ENCODE measurements around the gene MERTK.
"Not testable (repeated sequence)": the region's sequence is repeated elsewhere in the genome, so short reads cannot be mapped to it uniquely, and the experiment has no call there.

Gene MERTK

DNA sequence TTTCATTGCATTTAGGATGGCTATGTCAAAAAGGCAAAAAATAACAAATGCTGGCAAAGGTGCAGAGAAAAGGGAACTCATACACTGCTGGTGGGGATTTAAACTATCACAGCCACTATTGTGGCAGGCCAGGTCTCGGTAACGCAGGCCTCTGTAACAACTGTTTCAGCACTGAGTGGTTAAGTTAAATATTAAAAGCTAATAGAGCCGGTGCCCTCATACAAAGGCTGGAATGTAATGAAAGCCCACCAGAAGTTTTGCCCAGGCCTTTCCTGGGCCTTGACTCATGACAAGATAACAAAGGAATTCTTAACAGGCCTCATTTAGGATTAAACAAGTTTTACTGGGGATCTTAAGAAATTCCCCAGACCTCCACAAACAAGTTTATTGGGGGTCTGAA is 10.7 kb downstream of the MERTK start:
- Histone ChIP-seq H4K20me1 (ENCODE audit: control insufficient read depth, insufficient read depth, low read depth, low read length) (no peaks in the 10 kb centered on the region), H3K27ac (ENCODE audit: low read depth, low read length) (no peak overlapping the region), H3K36me3 (ENCODE audit: control insufficient read depth, low read length) (no peaks in the 10 kb centered on the region), H3K9me3 (ENCODE audit: control insufficient read depth, insufficient read depth, low read length) (no peaks in the 10 kb centered on the region), H3K9me2 (replicated peaks; ENCODE audit: control insufficient read depth, low read length) (no peaks in the 10 kb centered on the region), H3K79me2 (ENCODE audit: control insufficient read depth, low read length) (no peaks in the 10 kb centered on the region), H3F3A (ENCODE audit: control insufficient read depth, insufficient read depth) (no peaks in the 10 kb centered on the region), H3K4me2 (ENCODE audit: low read length) (no peak overlapping the region), H3K4me3 (ENCODE audit: low read length) (no peak overlapping the region), H3K4me1 (ENCODE audit: control insufficient read depth, low read length) (peaks cover 13% of the 10 kb centered on the region), H3K27me3 (ENCODE audit: control insufficient read depth, low read length) (peaks cover 5% of the 10 kb centered on the region; the same call in 1 of the 2 replicates)
- TF ChIP-seq EZH2phosphoT487 (IDR thresholded peaks at IDR 0.05; ENCODE audit: borderline replicate concordance, low read length) (no peak), CTCF (IDR thresholded peaks at IDR 0.05; ENCODE audit: low read depth, low read length, poor library complexity, severe bottlenecking) (no peak)

- not testable (repeated sequence) for H3K9me3 ChIP-seq (ENCODE audit: control insufficient read depth, insufficient read depth, low read length)
These were observed 11.6 kb downstream of the MERTK start for GRCh38 chr2:111909997-111910396.

GRCh38 chr2:111910609-111911277 is 12.3 kb downstream of the MERTK start:
- Histone ChIP-seq H3F3A (ENCODE audit: control insufficient read depth, insufficient read depth) (no peaks in the 10 kb centered on the region), H4K20me1 (ENCODE audit: control insufficient read depth, insufficient read depth, low read depth, low read length) (no peaks in the 10 kb centered on the region), H3K79me2 (ENCODE audit: control insufficient read depth, low read length) (no peaks in the 10 kb centered on the region), H3K36me3 (ENCODE audit: control insufficient read depth, low read length) (no peaks in the 10 kb centered on the region), H3K4me1 (ENCODE audit: control insufficient read depth, low read length) (peaks cover 13% of the 10 kb centered on the region), H3K9me3 (ENCODE audit: control insufficient read depth, insufficient read depth, low read length) (no peaks in the 10 kb centered on the region), H3K27me3 (ENCODE audit: control insufficient read depth, low read length) (peaks cover 5% of the 10 kb centered on the region; the same call in 1 of the 2 replicates), H3K4me3 (ENCODE audit: low read length) (no peak overlapping the region), H3K9me2 (replicated peaks; ENCODE audit: control insufficient read depth, low read length) (no peaks in the 10 kb centered on the region), H3K27ac (ENCODE audit: low read depth, low read length) (no peak overlapping the region), H3K4me2 (ENCODE audit: low read length) (no peak overlapping the region)
- TF ChIP-seq CTCF (IDR thresholded peaks at IDR 0.05; ENCODE audit: low read depth, low read length, poor library complexity, severe bottlenecking) (no peak), EZH2phosphoT487 (IDR thresholded peaks at IDR 0.05; ENCODE audit: borderline replicate concordance, low read length) (no peak)

More at GRCh38 chr2:111909997-111910396, 11.6 kb downstream of the MERTK start:
- not testable (repeated sequence) for H3F3A ChIP-seq (ENCODE audit: control insufficient read depth, insufficient read depth); H3K27me3 ChIP-seq (ENCODE audit: control insufficient read depth, low read length); H3K27ac ChIP-seq (ENCODE audit: low read depth, low read length); H4K20me1 ChIP-seq (ENCODE audit: control insufficient read depth, insufficient read depth, low read depth, low read length); H3K4me2 ChIP-seq (ENCODE audit: low read length); H3K79me2 ChIP-seq (ENCODE audit: control insufficient read depth, low read length); H3K36me3 ChIP-seq (ENCODE audit: control insufficient read depth, low read length); H3K9me2 ChIP-seq (replicated peaks; ENCODE audit: control insufficient read depth, low read length); H3K4me3 ChIP-seq (ENCODE audit: low read length)
- peaks cover 13% of the 10 kb centered on the region for H3K4me1 ChIP-seq (ENCODE audit: control insufficient read depth, low read length)

- not testable (repeated sequence) for H3K4me3 ChIP-seq (ENCODE audit: low read length); H3K4me2 ChIP-seq (ENCODE audit: low read length); H3K4me1 ChIP-seq (ENCODE audit: control insufficient read depth, low read length); H3K79me2 ChIP-seq (ENCODE audit: control insufficient read depth, low read length); H3K27ac ChIP-seq (ENCODE audit: low read depth, low read length); H3F3A ChIP-seq (ENCODE audit: control insufficient read depth, insufficient read depth); H3K36me3 ChIP-seq (ENCODE audit: control insufficient read depth, low read length); H3K9me3 ChIP-seq (ENCODE audit: control insufficient read depth, insufficient read depth, low read length); H3K9me2 ChIP-seq (replicated peaks; ENCODE audit: control insufficient read depth, low read length); H4K20me1 ChIP-seq (ENCODE audit: control insufficient read depth, insufficient read depth, low read depth, low read length); H3K27me3 ChIP-seq (ENCODE audit: control insufficient read depth, low read length)
These were observed 13.0 kb downstream of the MERTK start for GRCh38 chr2:111911295-111911977.

Data from DOHH2 (cell line).